A549 (cell line): Measurements from ENCODE around the gene ITGA2. TPM values are rescaled to one million over a fixed set of nuclear protein-coding genes. Genes with fewer than 3 reads are reported as not detected.

Source experiments
- ATAC-seq, 2 experiments: fragments of 200-7000 bp in 1 of 2; fragments of >200 bp in 1 of 2; cut with Nextera tagmentation in 1 of 2; cut with Tn5 transposase in 1 of 2; 3 replicates each; pipeline versions ENCODE4 v1.8.0 to v1.9.1; 2018 to 2020; ENCODE audit warnings: mild to moderate bottlenecking in 1 of 2, moderate library complexity in 1 of 2
- CTCF ChIA-PET: fragments of 300-600 bp; sonication (Branson Sonifier 250); formaldehyde crosslinking; extraction: SDS; loops from one replicate; lab custom pipeline; 2021; ENCODE audit warnings: antibody characterized with exemption, inconsistent platforms; lab: Yijun Ruan, JAX
- POLR2A ChIA-PET: fragments of 350-600 bp; formaldehyde crosslinking; extraction: SDS; loops from one replicate; lab custom pipeline; 2021; ENCODE audit warnings: antibody characterized with exemption, inconsistent platforms; lab: Yijun Ruan, JAX
- DNase-seq, 2 experiments: peaks; one replicate each; pipeline versions ENCODE4 v3.0.0 to v3.0.0-alpha.2; 2011 to 2016; ENCODE audit warnings: low read depth in 1 of 2, low spot score in 1 of 2
- FAIRE-seq: peaks from 2 replicates; lab custom pipeline; 2011; peaks lifted over from hg19 to GRCh38; lab: Jason Lieb, UNC
- H3K27ac ChIP-seq, 2 experiments: fragments of >200 bp; sonication (Bioruptor Twin); formaldehyde crosslinking; 3 replicates each; pipeline ENCODE4 v1.5.1; 2016 to 2017
- H3K4me1 ChIP-seq: fragments of >200 bp; sonication (Bioruptor Twin); formaldehyde crosslinking; 3 replicates; pipeline ENCODE4 v1.6.1; 2016
- H3K4me2 ChIP-seq: fragments of >200 bp; sonication (Bioruptor Twin); formaldehyde crosslinking; 3 replicates; pipeline ENCODE4 v1.6.1; 2016
- H3K4me3 ChIP-seq: fragments of >200 bp; sonication (Bioruptor Twin); formaldehyde crosslinking; 3 replicates; pipeline ENCODE4 v1.5.1; 2016
- H3K9me3 ChIP-seq: fragments of >200 bp; sonication (Bioruptor Twin); formaldehyde crosslinking; 3 replicates; pipeline ENCODE4 v1.6.1; 2016
- BCL3 ChIP-seq: fragments of >200 bp; sonication (Bioruptor Twin); formaldehyde crosslinking; IDR thresholded peaks from 3 replicates; pipeline ENCODE4 v1.6.1; 2016
- CBX8 ChIP-seq: fragments of 200-600 bp; sonication (generic); IDR thresholded peaks from 2 replicates; pipeline ENCODE4 v1.6.1; 2016
- CEBPB ChIP-seq, 2 experiments: fragments of >200 bp in 1 of 2; sonication (Bioruptor Twin) in 1 of 2; formaldehyde crosslinking in 1 of 2; IDR thresholded peaks; 2 replicates each; pipeline ENCODE4 v1.6.1; 2012 to 2016
- EHMT2 ChIP-seq: fragments of 200-600 bp; sonication (generic); IDR thresholded peaks from 2 replicates; pipeline ENCODE4 v1.6.1; 2016; ENCODE audit warnings: antibody characterized with exemption, low read depth, mild to moderate bottlenecking, moderate library complexity
- FOSL2 ChIP-seq, 2 experiments: fragments of 450-650 bp in 1 of 2; fragments of >200 bp in 1 of 2; sonication (Bioruptor Twin) in 1 of 2; formaldehyde crosslinking; IDR thresholded peaks; 2 replicates each; pipeline versions ENCODE4 v1.5.0 to v1.6.1; 2016 to 2020; ENCODE audit warnings: mild to moderate bottlenecking in 1 of 2, moderate library complexity in 1 of 2
- FOXS1 ChIP-seq: fragments of 250-450 bp; sonication (Bioruptor Pico); IDR thresholded peaks from 2 replicates; pipeline ENCODE4 v1.5.0; 2020; ENCODE audit warnings: mild to moderate bottlenecking, moderate library complexity
- HEYL ChIP-seq: fragments of 250-450 bp; sonication (Bioruptor Pico); IDR thresholded peaks from 2 replicates; pipeline ENCODE4 v1.8.0; 2021; ENCODE audit warnings: mild to moderate bottlenecking, moderate library complexity
- HOXB5 ChIP-seq: fragments of 250-450 bp; sonication (Bioruptor Pico); IDR thresholded peaks from 2 replicates; pipeline ENCODE4 v1.5.0; 2020; ENCODE audit warnings: mild to moderate bottlenecking, moderate library complexity
- JUN ChIP-seq, 2 experiments: fragments of >200 bp; sonication (Bioruptor Twin); formaldehyde crosslinking; IDR thresholded peaks; 2 replicates in 1 of 2; 3 replicates in 1 of 2; pipeline ENCODE4 v1.6.1; 2016 to 2017
- KDM5A ChIP-seq: fragments of 200-600 bp; sonication (generic); IDR thresholded peaks from 2 replicates; pipeline ENCODE4 v1.6.1; 2016; ENCODE audit warnings: antibody characterized with exemption, mild to moderate bottlenecking
- MAX ChIP-seq: IDR thresholded peaks from 2 replicates; pipeline ENCODE4 v1.6.1; 2012
- MAZ ChIP-seq: fragments of 150-350 bp; IDR thresholded peaks from 2 replicates; pipeline ENCODE4 v1.6.1; 2014; ENCODE audit warnings: antibody characterized with exemption, low read depth, low read length, borderline replicate concordance
- MYC ChIP-seq: IDR thresholded peaks from 2 replicates; pipeline ENCODE4 v1.6.1; 2012; ENCODE audit warnings: mild to moderate bottlenecking, inconsistent platforms, low read length, improper control_type of control experiment, borderline replicate concordance
- NR3C1 ChIP-seq: fragments of >200 bp; sonication (Bioruptor Twin); formaldehyde crosslinking; IDR thresholded peaks from 3 replicates; pipeline ENCODE4 v1.6.1; 2017
- PHF8 ChIP-seq: fragments of 200-600 bp; sonication (generic); IDR thresholded peaks from 2 replicates; pipeline ENCODE4 v1.6.1; 2016; ENCODE audit warnings: low read depth, mild to moderate bottlenecking, antibody characterized with exemption, moderate library complexity, borderline replicate concordance
- POLR2A ChIP-seq: IDR thresholded peaks from 2 replicates; pipeline ENCODE4 v1.6.1; 2012; ENCODE audit warnings: mild to moderate bottlenecking, low read length
- POLR2AphosphoS2 ChIP-seq: conservative IDR thresholded peaks from 2 replicates; pipeline ENCODE4 v1.6.1; 2012; ENCODE audit warnings: low read length, improper control_type of control experiment, inconsistent platforms
- RARB ChIP-seq: fragments of 250-450 bp; sonication (Bioruptor Pico); IDR thresholded peaks from 2 replicates; pipeline ENCODE4 v1.8.0; 2021; ENCODE audit warnings: mild to moderate bottlenecking, moderate library complexity
- RCOR1 ChIP-seq: fragments of 150-350 bp; IDR thresholded peaks from 2 replicates; pipeline ENCODE4 v1.6.1; 2014; ENCODE audit warnings: antibody characterized with exemption, low read length, low read depth
- RNF2 ChIP-seq: fragments of 200-600 bp; sonication (generic); IDR thresholded peaks from 2 replicates; pipeline ENCODE4 v1.6.1; 2016; ENCODE audit warnings: low read depth, mild to moderate bottlenecking, antibody characterized with exemption, moderate library complexity, borderline replicate concordance
- ZFP36 ChIP-seq: fragments of 450-650 bp; IDR thresholded peaks from 2 replicates; pipeline ENCODE4 v1.6.1; 2014; ENCODE audit warnings: borderline replicate concordance; ENCODE audit not compliant: partially characterized antibody
- ZNF302 ChIP-seq: fragments of 250-450 bp; sonication (Bioruptor Pico); IDR thresholded peaks from 2 replicates; pipeline ENCODE4 v1.9.0; 2021; ENCODE audit warnings: inconsistent platforms, mild to moderate bottlenecking, moderate library complexity
- WGBS: methylation state at CpG from one replicate; pipeline ENCODE4 v1.1.6; 2017; ENCODE audit errors: missing lambda C conversion rate; 5-methylcytosine and 5-hydroxymethylcytosine counted together
- polyA plus RNA-seq, 4 experiments: library from polyadenylated mRNA; depleted of rRNA in 3 of 4; stranded (reverse); fragments of >200 nt; fragmentation: RNase III in 1 of 4; extraction: RNeasy Plus Mini Kit Qiagen cat#74134 plus additional on column Dnase treatment in 1 of 4; gene quantifications; 2 replicates in 3 of 4; 3 replicates in 1 of 4; pipeline ENCODE4 v1.2.3, GENCODE V29; 2011 to 2017
- TF ChIP-seq, protein P1 (sequence below): IDR thresholded peaks from 2 replicates; pipeline ENCODE4 v1.6.1; 2012; ENCODE audit warnings: low read depth, borderline replicate concordance
- TF ChIP-seq, protein P2 (sequence below): fragments of >200 bp; sonication (Bioruptor Twin); formaldehyde crosslinking; IDR thresholded peaks from 2 replicates; pipeline ENCODE4 v1.6.1; 2016
- TF ChIP-seq, protein P3 (sequence below): fragments of 150-350 bp; IDR thresholded peaks from 2 replicates; pipeline ENCODE4 v1.6.1; 2014; ENCODE audit warnings: low read depth, mild to moderate bottlenecking, low read length

The ITGA2 gene
- polyA plus RNA-seq, 2 of the 4 experiments (the other 2 are of a cell fraction), result 8.5 to 28.0 TPM

DNA sequence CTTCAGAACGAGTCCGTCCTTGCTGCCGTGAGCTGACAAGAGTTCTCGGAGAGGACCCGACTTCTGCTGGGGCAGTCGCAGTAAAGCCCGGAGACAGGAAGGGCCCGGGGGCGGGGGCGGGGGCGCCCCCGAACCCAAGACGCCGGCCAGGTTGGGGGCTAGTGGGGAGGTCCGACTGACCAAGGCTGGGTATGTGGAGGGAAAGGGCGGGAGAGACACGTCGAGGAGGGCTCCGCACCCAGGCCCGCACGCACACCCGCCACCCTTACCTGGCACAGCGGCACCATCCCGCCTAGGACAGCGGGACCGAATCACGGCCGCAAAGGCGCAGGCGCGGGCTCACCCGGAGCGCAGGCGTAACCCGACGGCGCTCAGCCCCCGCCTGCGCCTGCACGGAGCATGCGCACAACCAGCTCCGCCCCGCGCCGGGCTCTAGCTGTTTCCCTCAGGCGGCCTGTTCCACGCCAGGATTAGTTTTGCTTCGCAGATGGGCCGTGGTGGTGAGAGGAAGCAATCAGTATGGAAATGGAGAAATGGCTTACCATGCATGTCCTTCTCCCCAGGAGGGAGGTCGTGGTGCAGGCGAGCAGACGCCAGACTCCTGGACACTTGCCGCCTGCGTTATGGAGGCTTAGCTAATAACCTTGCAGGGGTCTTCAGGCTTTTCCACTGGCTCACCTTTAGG is 120.4 kb downstream of the ITGA2 start, which contains the start of gene MOCS2:
MOCS2 (minus strand) TSS at position 315 of the 685 bp plus-strand sequence. CDS start 2,583 bp downstream, outside the sequence.
- DNase-seq (peak; percentile 87 to 94), ATAC-seq (peak; percentile 98 to 100), FAIRE-seq (peak; percentile 54)
- ChIA-PET CTCF (interaction anchor here (0.9 to 1.5 kb wide), 3 partner anchors 13 to 161 kb away, joined by 4 to 7 read pairs (median 4); no protein-coding TSS in a partner anchor), POLR2A (interaction anchor here (0.6 to 1.4 kb wide), 4 partner anchors 9 to 120 kb away, joined by 3 to 7 read pairs (median 4); partner anchors contain the start of gene ITGA2)
- H3K4me2 ChIP-seq, result peak within 1 kb of the TSS; percentile 91
- 3% methylated on average over 13 of the region's 54 CpGs for WGBS
- TF ChIP-seq RCOR1 (no peak), POLR2AphosphoS2 (no peak), CBX8 (no peak), FOSL2 (IDR thresholded peaks at IDR 0.05) (no peak), FOSL2 (CRISPR knock-in tag; IDR thresholded peaks at IDR 0.05) (no peak), ZNF302 (CRISPR knock-in tag) (no peak), MAX (peak; percentile 87), FOXS1 (no peak), POLR2A (peak; percentile 95), RNF2 (no peak), JUN (IDR thresholded peaks at IDR 0.05) (peak; percentile 78 to 80; a peak in 3 of 5 replicates), BCL3 (peak; percentile 57; the same call in 1 of the 3 replicates), KDM5A (0 out of 2 replicates have a peak, but pooled peaks have one; percentile 18), PHF8 (peak; percentile 55)
- TF ChIP-seq, protein P1, sequence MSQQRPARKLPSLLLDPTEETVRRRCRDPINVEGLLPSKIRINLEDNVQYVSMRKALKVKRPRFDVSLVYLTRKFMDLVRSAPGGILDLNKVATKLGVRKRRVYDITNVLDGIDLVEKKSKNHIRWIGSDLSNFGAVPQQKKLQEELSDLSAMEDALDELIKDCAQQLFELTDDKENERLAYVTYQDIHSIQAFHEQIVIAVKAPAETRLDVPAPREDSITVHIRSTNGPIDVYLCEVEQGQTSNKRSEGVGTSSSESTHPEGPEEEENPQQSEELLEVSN, result peak; percentile 64; the same call in 1 of the 2 replicates
- peak within 1 kb of the TSS; percentile 82 to 87 for H3K27ac ChIP-seq
- H3K4me3 ChIP-seq, result peak within 1 kb of the TSS; percentile 65
- no peaks in the 10 kb centered on the region for H3K9me3 ChIP-seq
- peaks cover 15% of the 10 kb centered on the region; the same call in 2 of the 3 replicates for H3K4me1 ChIP-seq

DNA sequence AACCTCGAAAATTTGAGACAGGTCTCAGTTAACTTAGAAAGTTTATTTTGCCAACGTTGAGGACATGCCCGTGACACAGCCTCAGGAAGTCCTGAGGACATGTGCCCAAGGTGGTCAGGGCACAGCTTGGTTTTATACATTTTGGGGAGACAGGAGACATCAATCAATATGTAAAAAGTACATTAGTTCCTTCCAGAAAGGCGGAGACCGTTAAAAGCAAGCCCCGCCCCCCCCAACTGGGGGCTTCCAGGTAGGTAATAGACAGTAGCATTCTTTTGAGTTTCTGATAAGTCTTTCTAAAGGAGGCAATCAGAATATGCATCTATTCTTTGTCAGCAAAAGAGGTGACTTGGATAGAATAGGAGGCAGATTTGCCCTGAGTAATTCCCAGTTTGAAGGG is 121.0 kb downstream of the ITGA2 start:
- Histone ChIP-seq H3K27ac (peak overlapping the region; percentile 82 to 87), H3K4me1 (peaks cover 15% of the 10 kb centered on the region; the same call in 2 of the 3 replicates), H3K9me3 (no peaks in the 10 kb centered on the region), H3K4me3 (peak overlapping the region; percentile 65), H3K4me2 (peak overlapping the region; percentile 89)
- 5% methylated on average over 6 of the region's 6 CpGs for WGBS
- FAIRE-seq (no peak), ATAC-seq (peak in 1 of 2 experiments; percentile 26; a peak in 3 of 6 replicates), DNase-seq (no peak)
- ChIA-PET POLR2A (interaction anchor here (0.6 to 1.4 kb wide), 4 partner anchors 9 to 121 kb away, joined by 3 to 7 read pairs (median 4); partner anchors contain the start of gene ITGA2), CTCF (interaction anchor here (1.2 to 1.5 kb wide), 2 partner anchors 74 to 161 kb away, joined by 4 to 7 read pairs; no protein-coding TSS in a partner anchor)
- TF ChIP-seq NR3C1 (no peak), MAZ (no peak), CEBPB (IDR thresholded peaks at IDR 0.05) (no peak), EHMT2 (no peak), HOXB5 (no peak), ZFP36 (no peak), RARB (CRISPR knock-in tag) (no peak), HEYL (CRISPR knock-in tag) (no peak), MYC (no peak)
- TF ChIP-seq, protein P2, sequence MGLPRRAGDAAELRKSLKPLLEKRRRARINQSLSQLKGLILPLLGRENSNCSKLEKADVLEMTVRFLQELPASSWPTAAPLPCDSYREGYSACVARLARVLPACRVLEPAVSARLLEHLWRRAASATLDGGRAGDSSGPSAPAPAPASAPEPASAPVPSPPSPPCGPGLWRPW, result no peak
- TF ChIP-seq, protein P3, sequence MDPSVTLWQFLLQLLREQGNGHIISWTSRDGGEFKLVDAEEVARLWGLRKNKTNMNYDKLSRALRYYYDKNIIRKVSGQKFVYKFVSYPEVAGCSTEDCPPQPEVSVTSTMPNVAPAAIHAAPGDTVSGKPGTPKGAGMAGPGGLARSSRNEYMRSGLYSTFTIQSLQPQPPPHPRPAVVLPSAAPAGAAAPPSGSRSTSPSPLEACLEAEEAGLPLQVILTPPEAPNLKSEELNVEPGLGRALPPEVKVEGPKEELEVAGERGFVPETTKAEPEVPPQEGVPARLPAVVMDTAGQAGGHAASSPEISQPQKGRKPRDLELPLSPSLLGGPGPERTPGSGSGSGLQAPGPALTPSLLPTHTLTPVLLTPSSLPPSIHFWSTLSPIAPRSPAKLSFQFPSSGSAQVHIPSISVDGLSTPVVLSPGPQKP, result no peak
- TF ChIP-seq, all 56 proteins: peak for 0
